ENCODE measurements around the gene HNRNPUL1. TPM values are rescaled to one million over a fixed set of nuclear protein-coding genes. Genes with fewer than 3 reads are reported as not detected.

Gene HNRNPUL1
- polyA plus RNA-seq, 4 donors = 188 to 209 (median 204) TPM

GRCh38 chr19:41351339-41352245 lies 87.4 kb downstream of the HNRNPUL1 start:
- no peak for DNase-seq (ENCODE audit: low read depth in 4 of 4, low spot score in 3 of 4)

GRCh38 chr19:41352279-41352608 lies 88.1 kb downstream of the HNRNPUL1 start:
- no peak for DNase-seq (ENCODE audit: low read depth in 4 of 4, low spot score in 3 of 4)

GRCh38 chr19:41352609-41353465 lies 88.7 kb downstream of the HNRNPUL1 start:
- no peak for DNase-seq (ENCODE audit: low read depth in 4 of 4, low spot score in 3 of 4)

- no peak for DNase-seq (ENCODE audit: low read depth in 4 of 4, low spot score in 3 of 4)
Measured at GRCh38 chr19:41353466-41354342, 89.5 kb downstream of the HNRNPUL1 start, which contains the start of gene TGFB1. Gene TGFB1 (minus strand): TSS chr19:41353922. CDS start chr19:41353044, 878 bp downstream.

GRCh38 chr19:41354343-41354953 lies 90.3 kb downstream of the HNRNPUL1 start:
- DNase-seq (ENCODE audit: low read depth in 4 of 4, low spot score in 3 of 4) = no peak

- no peak for DNase-seq (ENCODE audit: low read depth in 4 of 4, low spot score in 3 of 4)
Measured at GRCh38 chr19:41355035-41355434, 90.9 kb downstream of the HNRNPUL1 start.

GRCh38 chr19:41355802-41356201 lies 91.6 kb downstream of the HNRNPUL1 start:
- DNase-seq (ENCODE audit: low read depth in 4 of 4, low spot score in 3 of 4) = no peak

- DNase-seq (ENCODE audit: low read depth in 4 of 4, low spot score in 3 of 4) = no peak
Measured at GRCh38 chr19:41356984-41357739, 93.0 kb downstream of the HNRNPUL1 start.

Other genes with a start within 250 kb of the HNRNPUL1 start
- gene CYP2A13, start 175.9 kb upstream of the HNRNPUL1 start, polyA plus RNA-seq (ENCODE audit: insufficient read length in 4 of 4) = not detected
- gene CYP2F1, start 149.9 kb upstream of the HNRNPUL1 start, polyA plus RNA-seq (ENCODE audit: insufficient read length in 4 of 4) = under 1 TPM in 1 of 4 donors, not detected in 3; 0.38 TPM
- gene CYP2S1, start 71.2 kb upstream of the HNRNPUL1 start, polyA plus RNA-seq (ENCODE audit: insufficient read length in 4 of 4) = under 1 TPM; 0.25 to 0.76 (median 0.46) TPM
- gene AXL, start 45.1 kb upstream of the HNRNPUL1 start, polyA plus RNA-seq (ENCODE audit: insufficient read length in 4 of 4) = 10 to 100 TPM; 30.0 to 55.5 (median 35.7) TPM
- gene CCDC97, start 45.8 kb downstream of the HNRNPUL1 start, polyA plus RNA-seq (ENCODE audit: insufficient read length in 4 of 4) = 10 to 100 TPM; 30.6 to 35.1 (median 33.3) TPM
- 10 to 100 TPM; 24.8 to 38.0 (median 32.2) TPM for gene TGFB1, start 89.5 kb downstream of the HNRNPUL1 start, polyA plus RNA-seq (ENCODE audit: insufficient read length in 4 of 4)
- gene B9D2, start 99.8 kb downstream of the HNRNPUL1 start, polyA plus RNA-seq (ENCODE audit: insufficient read length in 4 of 4) = 10 to 100 TPM in 1 of 4 donors, 1 to 10 TPM in 3; 4.7 to 11.0 (median 7.0) TPM
- gene TMEM91, start 112.2 kb downstream of the HNRNPUL1 start, polyA plus RNA-seq (ENCODE audit: insufficient read length in 4 of 4) = 10 to 100 TPM in 3 of 4 donors, 1 to 10 TPM in 1; 6.5 to 27.9 (median 12.8) TPM
- gene EXOSC5, start 133.0 kb downstream of the HNRNPUL1 start, polyA plus RNA-seq (ENCODE audit: insufficient read length in 4 of 4) = 10 to 100 TPM in 3 of 4 donors, 1 to 10 TPM in 1; 8.3 to 20.2 (median 14.2) TPM
- gene BCKDHA, start 133.4 kb downstream of the HNRNPUL1 start, polyA plus RNA-seq (ENCODE audit: insufficient read length in 4 of 4) = 10 to 100 TPM; 17.8 to 46.3 (median 30.7) TPM
- 1 to 10 TPM; 2.6 to 5.7 (median 3.5) TPM for gene B3GNT8, start 163.0 kb downstream of the HNRNPUL1 start, polyA plus RNA-seq (ENCODE audit: insufficient read length in 4 of 4)
- gene DMAC2, start 175.5 kb downstream of the HNRNPUL1 start, polyA plus RNA-seq (ENCODE audit: insufficient read length in 4 of 4) = 10 to 100 TPM; 37.2 to 65.0 (median 54.2) TPM
- 1 to 10 TPM in 3 of 4 donors, under 1 TPM in 1; 0.14 to 5.2 (median 3.4) TPM for gene ERICH4, start 178.8 kb downstream of the HNRNPUL1 start, polyA plus RNA-seq (ENCODE audit: insufficient read length in 4 of 4)